ENCODE measurements around the gene DSP.
A peak's percentile ranks its signal among the peaks of the same experiment; 100 is the strongest.

DSP gene

GRCh38 chr6:7569082-7569481 is 27.6 kb downstream of the DSP start:
- H3K9ac ChIP-seq (ENCODE audit: low read length), result no peak overlapping the region
- no CpG with 5 or more reads among the region's 13 CpGs for WGBS (ENCODE audit: extremely low coverage, insufficient coverage, insufficient read length)

DNA sequence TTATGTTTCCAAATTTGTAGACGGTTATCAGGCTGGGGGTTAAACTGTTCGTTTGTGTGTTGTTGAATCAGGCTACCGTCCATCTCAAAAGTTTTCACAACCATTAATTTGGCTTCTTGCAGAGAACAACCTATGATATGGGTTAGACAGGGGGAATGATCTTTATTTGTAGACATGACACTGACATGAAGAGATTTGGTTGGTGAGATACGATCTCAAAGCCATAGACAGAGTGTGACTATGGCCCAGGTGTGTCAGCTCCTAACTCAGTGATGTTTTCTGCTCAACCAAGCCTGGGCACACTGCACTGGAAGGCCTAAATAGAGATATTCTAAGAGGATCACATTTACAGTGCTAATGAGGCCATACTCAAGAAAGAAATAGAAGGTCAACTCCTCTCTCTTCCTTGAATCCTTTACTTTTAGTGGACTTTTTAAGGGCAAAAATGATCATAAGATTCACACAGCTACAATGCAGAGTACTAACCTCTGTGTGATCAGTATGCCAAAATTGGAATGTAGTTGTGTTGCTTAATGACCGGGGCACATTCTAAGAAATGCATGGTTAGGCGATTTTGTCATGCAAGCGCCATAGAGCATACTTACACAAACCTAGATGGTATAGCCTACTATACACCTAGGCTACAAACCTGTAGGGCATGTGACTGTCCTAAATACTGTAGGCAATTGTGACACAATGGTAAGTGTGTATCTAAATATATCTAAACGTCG is 30.9 kb downstream of the DSP start:
- no peaks in the 10 kb centered on the region for H3K79me1 ChIP-seq (ENCODE audit: low read length)
- WGBS (ENCODE audit: extremely low coverage, insufficient coverage, insufficient read length), result no CpG with 5 or more reads among the region's 9 CpGs
- no peak overlapping the region for H3K4me2 ChIP-seq (ENCODE audit: low read length)
- H3K23ac ChIP-seq (ENCODE audit: low read length), result no peak overlapping the region
- peak; percentile 37 to 75 for DNase-seq
- H2BK120ac ChIP-seq (ENCODE audit: insufficient read depth, low read length, poor library complexity), result no peak overlapping the region
- H3K27me3 ChIP-seq (ENCODE audit: insufficient read depth, low read length), result no peaks in the 10 kb centered on the region
- H3K18ac ChIP-seq (ENCODE audit: low read length), result no peak overlapping the region
- no peak overlapping the region for H2BK5ac ChIP-seq (ENCODE audit: low read depth, low read length, poor library complexity)
- no peak overlapping the region for H2BK12ac ChIP-seq (ENCODE audit: low read length)
- no peaks in the 10 kb centered on the region for H3K4me1 ChIP-seq (ENCODE audit: control insufficient read depth in 1 of 2, insufficient read depth in 2 of 2, low read length in 2 of 2)
- H3K36me3 ChIP-seq (ENCODE audit: control insufficient read depth in 1 of 2, insufficient read depth in 2 of 2, low read length in 2 of 2), result peaks cover 28 to 66% of the 10 kb centered on the region in 2 experiments
- H3K79me2 ChIP-seq (ENCODE audit: control insufficient read depth, insufficient read depth, low read length, poor library complexity), result no peaks in the 10 kb centered on the region
- H2AK5ac ChIP-seq (ENCODE audit: low read length), result no peak overlapping the region
- no peak overlapping the region for H4K8ac ChIP-seq (ENCODE audit: low read depth, low read length)
- no peak overlapping the region for H3K9ac ChIP-seq (ENCODE audit: low read length)
- H3K27ac ChIP-seq (ENCODE audit: low read depth, low read length), result no peak overlapping the region
- H2AFZ ChIP-seq (ENCODE audit: insufficient read depth, low read length, poor library complexity), result no peak overlapping the region
- H3K4ac ChIP-seq (ENCODE audit: low read depth, low read length), result no peak overlapping the region
- H4K91ac ChIP-seq (ENCODE audit: low read depth, low read length), result no peak overlapping the region
- H3K9me3 ChIP-seq (ENCODE audit: insufficient read depth, low read depth, low read length), result no peaks in the 10 kb centered on the region
- no peak overlapping the region for H3K4me3 ChIP-seq (ENCODE audit: low read depth, low read length)
- H3K14ac ChIP-seq (ENCODE audit: low read length), result no peak overlapping the region
- H4K12ac ChIP-seq (ENCODE audit: low read depth, low read length), result no peak overlapping the region

More at GRCh38 chr6:7569082-7569481, 27.6 kb downstream of the DSP start:
- Histone ChIP-seq H3K18ac (ENCODE audit: low read length) (no peak overlapping the region), H3K4ac (ENCODE audit: low read depth, low read length) (no peak overlapping the region), H3K9me3 (ENCODE audit: insufficient read depth, low read depth, low read length) (no peaks in the 10 kb centered on the region), H2BK120ac (ENCODE audit: insufficient read depth, low read length, poor library complexity) (no peak overlapping the region), H2AFZ (ENCODE audit: insufficient read depth, low read length, poor library complexity) (no peak overlapping the region), H2AK5ac (ENCODE audit: low read length) (no peak overlapping the region), H2BK12ac (ENCODE audit: low read length) (no peak overlapping the region), H3K4me2 (ENCODE audit: low read length) (no peak overlapping the region), H4K8ac (ENCODE audit: low read depth, low read length) (no peak overlapping the region), H4K91ac (ENCODE audit: low read depth, low read length) (no peak overlapping the region), H3K4me1 (ENCODE audit: control insufficient read depth in 1 of 2, insufficient read depth in 2 of 2, low read length in 2 of 2) (no peaks in the 10 kb centered on the region), H3K27ac (ENCODE audit: low read depth, low read length) (no peak overlapping the region), H2BK5ac (ENCODE audit: low read depth, low read length, poor library complexity) (no peak overlapping the region), H3K4me3 (ENCODE audit: low read depth, low read length) (no peak overlapping the region), H4K12ac (ENCODE audit: low read depth, low read length) (no peak overlapping the region), H3K79me1 (ENCODE audit: low read length) (no peaks in the 10 kb centered on the region), H3K14ac (ENCODE audit: low read length) (no peak overlapping the region), H3K23ac (ENCODE audit: low read length) (no peak overlapping the region), H3K79me2 (ENCODE audit: control insufficient read depth, insufficient read depth, low read length, poor library complexity) (no peaks in the 10 kb centered on the region), H3K36me3 (ENCODE audit: control insufficient read depth in 1 of 2, insufficient read depth in 2 of 2, low read length in 2 of 2) (peaks cover 37 to 73% of the 10 kb centered on the region in 2 experiments), H3K27me3 (ENCODE audit: insufficient read depth, low read length) (no peaks in the 10 kb centered on the region)
- DNase-seq, result no peak

- H4K91ac ChIP-seq (ENCODE audit: low read depth, low read length), result no peak overlapping the region
- H3K4ac ChIP-seq (ENCODE audit: low read depth, low read length), result no peak overlapping the region
- no peaks in the 10 kb centered on the region for H3K79me2 ChIP-seq (ENCODE audit: control insufficient read depth, insufficient read depth, low read length, poor library complexity)
- no CpG with 5 or more reads among the region's 2 CpGs for WGBS (ENCODE audit: extremely low coverage, insufficient coverage, insufficient read length)
- no peak overlapping the region for H2AK5ac ChIP-seq (ENCODE audit: low read length)
- no peak overlapping the region for H2BK12ac ChIP-seq (ENCODE audit: low read length)
- H4K8ac ChIP-seq (ENCODE audit: low read depth, low read length), result no peak overlapping the region
- H3K9me3 ChIP-seq (ENCODE audit: insufficient read depth, low read depth, low read length), result no peaks in the 10 kb centered on the region
- H2BK120ac ChIP-seq (ENCODE audit: insufficient read depth, low read length, poor library complexity), result no peak overlapping the region
- no peak overlapping the region for H3K4me3 ChIP-seq (ENCODE audit: low read depth, low read length)
- H3K14ac ChIP-seq (ENCODE audit: low read length), result no peak overlapping the region
- no peak overlapping the region for H2AFZ ChIP-seq (ENCODE audit: insufficient read depth, low read length, poor library complexity)
- no peak overlapping the region for H3K23ac ChIP-seq (ENCODE audit: low read length)
- no peak overlapping the region for H3K27ac ChIP-seq (ENCODE audit: low read depth, low read length)
- no peak overlapping the region for H2BK5ac ChIP-seq (ENCODE audit: low read depth, low read length, poor library complexity)
- H3K4me2 ChIP-seq (ENCODE audit: low read length), result no peak overlapping the region
- H3K27me3 ChIP-seq (ENCODE audit: insufficient read depth, low read length), result no peaks in the 10 kb centered on the region
- no peak overlapping the region for H3K18ac ChIP-seq (ENCODE audit: low read length)
- H3K36me3 ChIP-seq (ENCODE audit: control insufficient read depth in 1 of 2, insufficient read depth in 2 of 2, low read length in 2 of 2), result peaks cover 24 to 61% of the 10 kb centered on the region in 2 experiments
- no peak overlapping the region for H4K12ac ChIP-seq (ENCODE audit: low read depth, low read length)
- no peak for DNase-seq
- H3K79me1 ChIP-seq (ENCODE audit: low read length), result no peaks in the 10 kb centered on the region
- no peaks in the 10 kb centered on the region for H3K4me1 ChIP-seq (ENCODE audit: control insufficient read depth in 1 of 2, insufficient read depth in 2 of 2, low read length in 2 of 2)
- no peak overlapping the region for H3K9ac ChIP-seq (ENCODE audit: low read length)
Measured at GRCh38 chr6:7574500-7574899, 33.0 kb downstream of the DSP start.

DNA sequence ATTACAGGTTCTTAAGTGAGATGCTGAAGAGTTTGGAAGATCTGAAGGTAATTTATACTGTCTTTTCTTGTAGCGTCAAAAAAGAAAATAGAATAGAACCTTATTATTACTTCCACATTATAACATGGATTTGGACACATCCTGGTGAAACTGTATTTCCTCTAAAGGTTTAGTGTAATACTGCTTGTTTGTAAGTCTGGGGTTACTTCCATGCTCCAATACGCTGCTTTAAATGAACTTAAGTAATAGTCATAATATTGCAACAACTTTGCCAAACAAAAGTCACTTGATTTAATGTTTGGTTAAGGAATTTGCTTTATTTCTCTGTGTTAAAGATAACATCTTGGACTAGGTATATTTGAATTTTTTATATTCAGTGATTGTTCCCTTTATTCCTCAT is 37.0 kb downstream of the DSP start:
- Histone ChIP-seq H3K36me3 (ENCODE audit: control insufficient read depth in 1 of 2, insufficient read depth in 2 of 2, low read length in 2 of 2) (peaks cover 38 to 56% of the 10 kb centered on the region in 2 experiments), H3K4me1 (ENCODE audit: control insufficient read depth in 1 of 2, insufficient read depth in 2 of 2, low read length in 2 of 2) (no peaks in the 10 kb centered on the region), H3K18ac (ENCODE audit: low read length) (no peak overlapping the region), H2BK120ac (ENCODE audit: insufficient read depth, low read length, poor library complexity) (no peak overlapping the region), H4K91ac (ENCODE audit: low read depth, low read length) (no peak overlapping the region), H3K9me3 (ENCODE audit: insufficient read depth, low read depth, low read length) (no peaks in the 10 kb centered on the region), H3K14ac (ENCODE audit: low read length) (no peak overlapping the region), H3K27me3 (ENCODE audit: insufficient read depth, low read length) (no peaks in the 10 kb centered on the region), H3K79me1 (ENCODE audit: low read length) (no peaks in the 10 kb centered on the region), H2BK5ac (ENCODE audit: low read depth, low read length, poor library complexity) (no peak overlapping the region), H3K4me3 (ENCODE audit: low read depth, low read length) (no peak overlapping the region), H4K12ac (ENCODE audit: low read depth, low read length) (no peak overlapping the region), H3K23ac (ENCODE audit: low read length) (no peak overlapping the region), H2AFZ (ENCODE audit: insufficient read depth, low read length, poor library complexity) (no peak overlapping the region), H3K4ac (ENCODE audit: low read depth, low read length) (no peak overlapping the region), H3K4me2 (ENCODE audit: low read length) (no peak overlapping the region), H2BK12ac (ENCODE audit: low read length) (no peak overlapping the region), H3K27ac (ENCODE audit: low read depth, low read length) (no peak overlapping the region), H4K8ac (ENCODE audit: low read depth, low read length) (no peak overlapping the region), H3K9ac (ENCODE audit: low read length) (no peak overlapping the region), H2AK5ac (ENCODE audit: low read length) (no peak overlapping the region), H3K79me2 (ENCODE audit: control insufficient read depth, insufficient read depth, low read length, poor library complexity) (no peaks in the 10 kb centered on the region)
- WGBS (ENCODE audit: extremely low coverage, insufficient coverage, insufficient read length), result no CpG with 5 or more reads among the region's 2 CpGs
- DNase-seq, result no peak

Measured in trophoblast cell (in vitro differentiated cells and primary cell).